ENCODE measurements around the gene ETHE1. TPM values are rescaled to one million over a fixed set of nuclear protein-coding genes. Genes with fewer than 3 reads are reported as not detected.
A peak's percentile ranks its signal among the peaks of the same experiment; 100 is the strongest.
"Not testable (repeated sequence)": the region's sequence is repeated elsewhere in the genome, so short reads cannot be mapped to it uniquely, and the experiment has no call there.

The ETHE1 gene
- total RNA-seq, 2 experiments from 2014 or later: 104 to 112 TPM

GRCh38 chr19:43533546-43534304, 6.7 kb upstream of the ETHE1 start:
- Mint-ChIP-seq H3K36me3 (peaks cover 13% of the 10 kb centered on the region), H3K4me1 (ENCODE audit: low read depth) (peaks cover 18% of the 10 kb centered on the region), H3K27me3 (no peaks in the 10 kb centered on the region), H3K27ac (peak overlapping the region; percentile 89), H3K4me3 (peak overlapping the region; percentile 82), H3K9me3 (peaks cover 5% of the 10 kb centered on the region)
- peak; percentile 98 for DNase-seq
- intact Hi-C loops (cut with micrococcal nuclease): loop anchor here (1.0 to 2.0 kb wide), 6 partner anchors 29 to 135 kb away; partner anchors contain the start of genes IRGQ, PINLYP, XRCC1 and ZNF428
- ChIA-PET CTCF (interaction anchor here (0.8 to 7.9 kb wide), 10 partner anchors 13 to 135 kb away, joined by 3 to 79 read pairs (median 4); partner anchors contain the start of genes PHLDB3 and XRCC1), POLR2A (interaction anchor here (0.5 to 2.1 kb wide), 7 partner anchors 9 to 70 kb away, joined by 3 to 14 read pairs (median 5); partner anchors contain the start of genes IRGQ, PHLDB3 and ZNF576)

GRCh38 chr19:43532962-43533545, 6.1 kb upstream of the ETHE1 start, which contains the start of gene ZNF575:
ZNF575 (plus strand) TSS chr19:43533188; CDS start chr19:43534423, 1,235 bp downstream.
- H3K4me3 Mint-ChIP-seq: peak within 1 kb of the TSS; percentile 82
- H3K27ac Mint-ChIP-seq: peak within 1 kb of the TSS; percentile 94
- no peaks in the 10 kb centered on the region for H3K27me3 Mint-ChIP-seq

GRCh38 chr19:43532571-43532961, 5.6 kb upstream of the ETHE1 start:
- intact Hi-C loops (cut with micrococcal nuclease): loop anchor here (2.0 kb wide), 3 partner anchors 30 to 86 kb away; partner anchors contain the start of genes PINLYP, XRCC1 and ZNF428
- CTCF ChIA-PET: interaction anchor here (0.8 to 7.9 kb wide), 8 partner anchors 12 to 136 kb away, joined by 3 to 79 read pairs (median 6); partner anchors contain the start of genes IRGQ and ZNF576
- peaks cover 5% of the 10 kb centered on the region for H3K36me3 Mint-ChIP-seq
- H3K4me1 Mint-ChIP-seq (ENCODE audit: low read depth): peaks cover 26% of the 10 kb centered on the region
- H3K4me3 Mint-ChIP-seq: peak overlapping the region; percentile 82
- DNase-seq: no peak
- no peaks in the 10 kb centered on the region for H3K9me3 Mint-ChIP-seq
- H3K27me3 Mint-ChIP-seq: no peaks in the 10 kb centered on the region
- POLR2A ChIA-PET: interaction anchor here (1.0 to 2.1 kb wide), 5 partner anchors 14 to 233 kb away, joined by 3 to 14 read pairs (median 5); partner anchors contain the start of genes IRGQ and ZNF576
- peak overlapping the region; percentile 94 for H3K27ac Mint-ChIP-seq

More at GRCh38 chr19:43532962-43533545, 6.1 kb upstream of the ETHE1 start, which contains the start of gene ZNF575:
- ChIA-PET POLR2A (interaction anchor here (0.5 to 2.1 kb wide), 6 partner anchors 14 to 233 kb away, joined by 3 to 14 read pairs (median 4); partner anchors contain the start of genes IRGQ and ZNF576), CTCF (interaction anchor here (0.8 to 7.9 kb wide), 11 partner anchors 13 to 136 kb away, joined by 3 to 79 read pairs (median 4); partner anchors contain the start of genes IRGQ, PHLDB3 and ZNF576)
- intact Hi-C loops (cut with micrococcal nuclease): loop anchor here (1.0 to 2.0 kb wide), 6 partner anchors 30 to 135 kb away; partner anchors contain the start of genes IRGQ, PINLYP, XRCC1 and ZNF428
- DNase-seq: peak; percentile 95
- Mint-ChIP-seq H3K36me3 (peaks cover 7% of the 10 kb centered on the region), H3K4me1 (ENCODE audit: low read depth) (peaks cover 21% of the 10 kb centered on the region), H3K9me3 (no peaks in the 10 kb centered on the region)

GRCh38 chr19:43527860-43528622, 1.0 kb upstream of the ETHE1 start:
- DNase-seq: peak; percentile 33
- Mint-ChIP-seq H3K9me3 (no peaks in the 10 kb centered on the region), H3K4me3 (peak overlapping the region; percentile 50), H3K27me3 (no peaks in the 10 kb centered on the region), H3K27ac (peak overlapping the region; percentile 98), H3K36me3 (peaks cover 7% of the 10 kb centered on the region), H3K4me1 (ENCODE audit: low read depth) (peaks cover 30% of the 10 kb centered on the region)
- ChIA-PET POLR2A (interaction anchor here (0.5 to 1.5 kb wide), 9 partner anchors 8 to 237 kb away, joined by 3 to 8 read pairs (median 3); partner anchors contain the start of genes IRGQ and ZNF576), CTCF (interaction anchor here (0.8 to 2.9 kb wide), 7 partner anchors 9 to 140 kb away, joined by 3 to 17 read pairs (median 9); partner anchors contain the start of genes IRGQ and ZNF576)
- intact Hi-C loops (cut with micrococcal nuclease): loop anchor here (2.0 to 5.0 kb wide), 2 partner anchors 23 to 224 kb away; partner anchors contain the start of genes PHLDB3 and SMG9

- H3K9me3 Mint-ChIP-seq: no peaks in the 10 kb centered on the region
- POLR2A ChIA-PET: interaction anchor here (0.6 to 2.3 kb wide), 5 partner anchors 22 to 293 kb away, joined by 3 to 7 read pairs (median 3); partner anchors contain the start of genes IRGQ, PHLDB3 and ZNF576
- peak overlapping the region; percentile 98 for H3K27ac Mint-ChIP-seq
- CTCF ChIA-PET: interaction anchor here (1.8 to 11.4 kb wide), 4 partner anchors 22 to 80 kb away, joined by 5 to 320 read pairs (median 24); partner anchors contain the start of genes IRGQ, PHLDB3 and ZNF576
- H3K4me3 Mint-ChIP-seq: peak overlapping the region; percentile 92
- no peaks in the 10 kb centered on the region for H3K27me3 Mint-ChIP-seq
- peaks cover 10% of the 10 kb centered on the region for H3K36me3 Mint-ChIP-seq
- DNase-seq: peak; percentile 61
- peaks cover 24% of the 10 kb centered on the region for H3K4me1 Mint-ChIP-seq (ENCODE audit: low read depth)
- intact Hi-C loops (cut with micrococcal nuclease): loop anchor here (1.0 to 5.0 kb wide), 5 partner anchors 21 to 255 kb away; partner anchors contain the start of genes IRGQ, PHLDB3, SMG9 and ZNF576
Measured at GRCh38 chr19:43525836-43526771, 897 bp downstream of the ETHE1 start.

- Mint-ChIP-seq H3K9me3 (no peaks in the 10 kb centered on the region), H3K4me3 (peak overlapping the region; percentile 92), H3K27ac (peak overlapping the region; percentile 98), H3K36me3 (peaks cover 10% of the 10 kb centered on the region), H3K27me3 (no peaks in the 10 kb centered on the region), H3K4me1 (ENCODE audit: low read depth) (peaks cover 24% of the 10 kb centered on the region)
- DNase-seq: peak; percentile 67
- intact Hi-C loops (cut with micrococcal nuclease): loop anchor here (1.0 to 5.0 kb wide), 4 partner anchors 72 to 256 kb away; partner anchors contain the start of genes IRGQ, SMG9 and ZNF576
- ChIA-PET CTCF (interaction anchor here (1.4 to 11.4 kb wide), 7 partner anchors 11 to 93 kb away, joined by 3 to 320 read pairs (median 6); partner anchors contain the start of genes IRGQ, PHLDB3 and ZNF576), POLR2A (interaction anchor here (0.7 to 2.3 kb wide), 8 partner anchors 9 to 294 kb away, joined by 3 to 7 read pairs (median 4); partner anchors contain the start of genes IRGQ, PHLDB3 and ZNF576)
Measured at GRCh38 chr19:43524922-43525835, 1.8 kb downstream of the ETHE1 start.

- Mint-ChIP-seq H3K36me3 (peaks cover 14% of the 10 kb centered on the region), H3K4me1 (ENCODE audit: low read depth) (peaks cover 29% of the 10 kb centered on the region)
- DNase-seq, H3K9me3 Mint-ChIP-seq, H3K4me3 Mint-ChIP-seq, H3K27me3 Mint-ChIP-seq, POLR2A ChIA-PET, H3K27ac Mint-ChIP-seq: not testable (repeated sequence)
- intact Hi-C loops (cut with micrococcal nuclease): loop anchor here (2.0 kb wide), 2 partner anchors 73 to 145 kb away; partner anchors contain the start of genes IRGQ and ZNF576
- CTCF ChIA-PET: interaction anchor here (0.7 to 11.4 kb wide), 4 partner anchors 18 to 77 kb away, joined by 3 to 320 read pairs (median 14); partner anchors contain the start of genes IRGQ and ZNF576
Measured at GRCh38 chr19:43523696-43524095, 3.3 kb downstream of the ETHE1 start.

- ChIA-PET CTCF (interaction anchor here (0.7 to 11.4 kb wide), 4 partner anchors 32 to 77 kb away, joined by 3 to 320 read pairs (median 5); no protein-coding TSS in a partner anchor), POLR2A (no interaction called here)
- Mint-ChIP-seq H3K4me3 (no peak overlapping the region), H3K36me3 (peaks cover 14% of the 10 kb centered on the region), H3K27me3 (no peaks in the 10 kb centered on the region), H3K9me3 (no peaks in the 10 kb centered on the region), H3K27ac (no peak overlapping the region), H3K4me1 (ENCODE audit: low read depth) (peaks cover 27% of the 10 kb centered on the region)
- no peak for DNase-seq
- intact Hi-C loops (cut with micrococcal nuclease): no loop called here
Measured at GRCh38 chr19:43522929-43523328, 4.1 kb downstream of the ETHE1 start.
